ENCODE data around the gene ABCA2. TPM values are rescaled to one million over a fixed set of nuclear protein-coding genes. Genes with fewer than 3 reads are reported as not detected.
"Not testable (repeated sequence)": the region's sequence is repeated elsewhere in the genome, so short reads cannot be mapped to it uniquely, and the experiment has no call there.

Gene ABCA2
- total RNA-seq, 1 experiment from 2014 or later = 27.0 TPM

DNA sequence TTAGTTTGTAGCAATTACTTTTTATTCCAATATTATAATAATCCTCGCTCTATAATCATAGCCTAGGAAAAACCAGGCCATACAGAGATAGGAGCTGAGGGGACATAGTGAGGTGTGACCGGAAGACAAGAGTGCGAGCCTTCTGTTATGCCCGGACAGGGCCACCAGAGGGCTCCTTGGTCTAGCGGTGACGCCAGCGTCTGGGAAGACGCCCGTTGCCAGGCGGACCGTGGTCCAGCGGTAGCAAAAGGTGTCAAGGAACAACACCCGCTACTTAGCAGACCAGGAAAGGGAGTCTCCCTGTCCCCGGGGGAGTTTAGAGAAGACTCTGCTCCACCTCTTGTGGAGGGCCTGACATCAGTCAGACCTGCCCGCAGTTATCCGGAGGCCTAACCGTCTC is 23.8 kb downstream of the ABCA2 start:
- intact Hi-C loops (cut with micrococcal nuclease; ENCODE audit: unreplicated experiment); BruUV-seq (replicated peaks); in situ Hi-C loops (cut with HindIII; ENCODE audit: low pct_unique_long_range_greater_than_20kb, low sequenced_read_pairs); H3K27me3 ChIP-seq (ENCODE audit: control insufficient read depth, insufficient read depth, low read length); H3K36me3 ChIP-seq (ENCODE audit: control insufficient read depth, insufficient read depth, low read length); H3K4me1 ChIP-seq (ENCODE audit: control insufficient read depth, insufficient read depth, low read length); POLR2A ChIA-PET; CTCF ChIA-PET; H3K9me3 ChIP-seq (ENCODE audit: control insufficient read depth, insufficient read depth, low read depth, low read length); ATAC-seq; H3K27ac ChIP-seq (ENCODE audit: low read length); DNase-seq (ENCODE audit: low read depth, low spot score); H3K4me3 ChIP-seq (ENCODE audit: low read depth in 2 of 2, low read length in 2 of 2): not testable (repeated sequence)
- TF ChIP-seq, protein P1, sequence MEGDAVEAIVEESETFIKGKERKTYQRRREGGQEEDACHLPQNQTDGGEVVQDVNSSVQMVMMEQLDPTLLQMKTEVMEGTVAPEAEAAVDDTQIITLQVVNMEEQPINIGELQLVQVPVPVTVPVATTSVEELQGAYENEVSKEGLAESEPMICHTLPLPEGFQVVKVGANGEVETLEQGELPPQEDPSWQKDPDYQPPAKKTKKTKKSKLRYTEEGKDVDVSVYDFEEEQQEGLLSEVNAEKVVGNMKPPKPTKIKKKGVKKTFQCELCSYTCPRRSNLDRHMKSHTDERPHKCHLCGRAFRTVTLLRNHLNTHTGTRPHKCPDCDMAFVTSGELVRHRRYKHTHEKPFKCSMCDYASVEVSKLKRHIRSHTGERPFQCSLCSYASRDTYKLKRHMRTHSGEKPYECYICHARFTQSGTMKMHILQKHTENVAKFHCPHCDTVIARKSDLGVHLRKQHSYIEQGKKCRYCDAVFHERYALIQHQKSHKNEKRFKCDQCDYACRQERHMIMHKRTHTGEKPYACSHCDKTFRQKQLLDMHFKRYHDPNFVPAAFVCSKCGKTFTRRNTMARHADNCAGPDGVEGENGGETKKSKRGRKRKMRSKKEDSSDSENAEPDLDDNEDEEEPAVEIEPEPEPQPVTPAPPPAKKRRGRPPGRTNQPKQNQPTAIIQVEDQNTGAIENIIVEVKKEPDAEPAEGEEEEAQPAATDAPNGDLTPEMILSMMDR (IDR thresholded peaks at IDR 0.05) = peak; percentile 77

DNA sequence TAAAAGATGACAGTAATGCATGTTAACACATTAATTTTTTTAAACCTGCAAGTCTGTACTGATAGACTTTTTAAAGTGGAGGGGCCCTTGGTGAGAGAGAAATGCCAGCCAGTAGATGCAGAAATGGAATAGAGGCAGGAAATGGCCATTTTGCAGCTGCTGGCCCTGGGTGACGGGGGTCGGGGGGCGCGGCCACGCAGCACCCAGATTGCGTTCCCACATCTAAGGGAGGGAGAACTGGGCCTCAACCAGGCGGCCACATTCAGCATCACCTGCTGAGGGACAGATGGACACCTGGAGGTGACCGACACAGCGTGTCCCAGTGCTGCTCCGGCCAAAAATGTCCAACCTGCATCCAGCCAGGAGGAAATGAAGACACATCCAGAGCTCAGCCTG is 25.4 kb downstream of the ABCA2 start:
- ATAC-seq (no peak), DNase-seq (ENCODE audit: low read depth, low spot score) (no peak)
- Histone ChIP-seq H3K4me1 (ENCODE audit: control insufficient read depth, insufficient read depth, low read length) (no peaks in the 10 kb centered on the region), H3K4me3 (ENCODE audit: low read depth in 2 of 2, low read length in 2 of 2) (no peak overlapping the region), H3K27ac (ENCODE audit: low read length) (no peak overlapping the region), H3K27me3 (ENCODE audit: control insufficient read depth, insufficient read depth, low read length) (no peaks in the 10 kb centered on the region), H3K36me3 (ENCODE audit: control insufficient read depth, insufficient read depth, low read length) (no peaks in the 10 kb centered on the region), H3K9me3 (ENCODE audit: control insufficient read depth, insufficient read depth, low read depth, low read length) (no peaks in the 10 kb centered on the region)
- ChIA-PET POLR2A (no interaction called here), CTCF (interaction anchor here (1.1 to 1.3 kb wide), 2 partner anchors 27 to 33 kb away, joined by 3 to 4 read pairs; no protein-coding TSS in a partner anchor)
- intact Hi-C loops (cut with micrococcal nuclease; ENCODE audit: unreplicated experiment) (no loop called here), in situ Hi-C loops (cut with HindIII; ENCODE audit: low pct_unique_long_range_greater_than_20kb, low sequenced_read_pairs) (no loop called here)
- TF ChIP-seq SIN3A (IDR thresholded peaks at IDR 0.05; ENCODE audit: borderline replicate concordance, insufficient read depth, low read depth, low read length) (no peak), TCF7L2 (IDR thresholded peaks at IDR 0.05; ENCODE audit: low read depth, low read length) (no peak), POLR2AphosphoS5 (IDR thresholded peaks at IDR 0.05; ENCODE audit: low read depth, low read length) (no peak)
- TF ChIP-seq, protein P2, sequence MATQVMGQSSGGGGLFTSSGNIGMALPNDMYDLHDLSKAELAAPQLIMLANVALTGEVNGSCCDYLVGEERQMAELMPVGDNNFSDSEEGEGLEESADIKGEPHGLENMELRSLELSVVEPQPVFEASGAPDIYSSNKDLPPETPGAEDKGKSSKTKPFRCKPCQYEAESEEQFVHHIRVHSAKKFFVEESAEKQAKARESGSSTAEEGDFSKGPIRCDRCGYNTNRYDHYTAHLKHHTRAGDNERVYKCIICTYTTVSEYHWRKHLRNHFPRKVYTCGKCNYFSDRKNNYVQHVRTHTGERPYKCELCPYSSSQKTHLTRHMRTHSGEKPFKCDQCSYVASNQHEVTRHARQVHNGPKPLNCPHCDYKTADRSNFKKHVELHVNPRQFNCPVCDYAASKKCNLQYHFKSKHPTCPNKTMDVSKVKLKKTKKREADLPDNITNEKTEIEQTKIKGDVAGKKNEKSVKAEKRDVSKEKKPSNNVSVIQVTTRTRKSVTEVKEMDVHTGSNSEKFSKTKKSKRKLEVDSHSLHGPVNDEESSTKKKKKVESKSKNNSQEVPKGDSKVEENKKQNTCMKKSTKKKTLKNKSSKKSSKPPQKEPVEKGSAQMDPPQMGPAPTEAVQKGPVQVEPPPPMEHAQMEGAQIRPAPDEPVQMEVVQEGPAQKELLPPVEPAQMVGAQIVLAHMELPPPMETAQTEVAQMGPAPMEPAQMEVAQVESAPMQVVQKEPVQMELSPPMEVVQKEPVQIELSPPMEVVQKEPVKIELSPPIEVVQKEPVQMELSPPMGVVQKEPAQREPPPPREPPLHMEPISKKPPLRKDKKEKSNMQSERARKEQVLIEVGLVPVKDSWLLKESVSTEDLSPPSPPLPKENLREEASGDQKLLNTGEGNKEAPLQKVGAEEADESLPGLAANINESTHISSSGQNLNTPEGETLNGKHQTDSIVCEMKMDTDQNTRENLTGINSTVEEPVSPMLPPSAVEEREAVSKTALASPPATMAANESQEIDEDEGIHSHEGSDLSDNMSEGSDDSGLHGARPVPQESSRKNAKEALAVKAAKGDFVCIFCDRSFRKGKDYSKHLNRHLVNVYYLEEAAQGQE (IDR thresholded peaks at IDR 0.05; ENCODE audit: insufficient read depth in 1 of 2, low read depth in 2 of 2, low read length in 1 of 2) = no peak
- TF ChIP-seq, protein P1 (IDR thresholded peaks at IDR 0.05) = no peak
- no TSS peak for BruUV-seq (replicated peaks)
